ENCODE results near the gene PLEKHF1.
A peak's percentile ranks its signal among the peaks of the same experiment; 100 is the strongest.

PLEKHF1 gene

DNA sequence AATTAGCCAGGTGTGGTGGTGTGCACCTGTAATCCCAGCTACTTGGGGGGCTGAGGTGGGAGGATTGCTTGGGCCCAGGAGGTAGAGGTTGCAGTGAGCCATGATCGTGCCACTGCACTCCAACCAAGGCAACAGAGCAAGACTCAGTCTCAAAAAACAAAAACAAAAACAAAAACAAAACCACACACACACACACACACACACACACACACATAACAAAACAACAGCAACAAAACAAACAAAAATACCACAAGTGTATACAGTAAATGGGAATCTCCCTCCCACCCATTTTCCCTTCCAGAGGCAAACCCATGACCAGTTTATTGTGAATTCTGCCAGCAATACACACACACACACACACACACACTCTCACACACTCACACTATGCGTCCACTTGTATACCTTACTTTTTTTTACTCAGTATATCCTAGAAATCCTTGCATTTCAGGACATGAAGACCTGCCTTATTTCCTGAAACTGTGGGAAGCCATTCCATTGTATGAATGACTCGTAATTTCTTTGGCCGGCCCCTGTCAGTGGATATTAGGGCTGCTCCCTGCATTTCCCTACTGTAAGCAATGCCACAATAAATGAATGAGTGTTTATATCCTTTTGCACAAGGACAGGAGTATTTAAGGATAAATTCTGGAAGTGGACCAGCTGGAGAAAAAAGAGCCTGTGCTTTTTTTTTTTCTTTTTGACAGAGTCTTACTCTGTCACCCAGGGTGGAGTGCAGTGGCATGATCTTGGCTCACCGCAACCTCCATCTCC lies 6.9 kb upstream of the PLEKHF1 start:
- Histone ChIP-seq H3K27ac (ENCODE audit: low read depth, low read length) (no peak overlapping the region), H3K4me3 (ENCODE audit: low read depth in 1 of 2, low read length in 2 of 2) (no peak overlapping the region), H3K9me3 (ENCODE audit: low read length) (no peaks in the 10 kb centered on the region), H3K27me3 (ENCODE audit: control insufficient read depth in 1 of 2, insufficient read depth in 2 of 2, low read length in 2 of 2) (no peaks in the 10 kb centered on the region), H3K36me3 (ENCODE audit: insufficient read depth, low read length) (no peaks in the 10 kb centered on the region), H3K9ac (ENCODE audit: low read length) (no peak overlapping the region), H3K4me1 (ENCODE audit: insufficient read depth, low read length) (peaks cover 17% of the 10 kb centered on the region)

DNA sequence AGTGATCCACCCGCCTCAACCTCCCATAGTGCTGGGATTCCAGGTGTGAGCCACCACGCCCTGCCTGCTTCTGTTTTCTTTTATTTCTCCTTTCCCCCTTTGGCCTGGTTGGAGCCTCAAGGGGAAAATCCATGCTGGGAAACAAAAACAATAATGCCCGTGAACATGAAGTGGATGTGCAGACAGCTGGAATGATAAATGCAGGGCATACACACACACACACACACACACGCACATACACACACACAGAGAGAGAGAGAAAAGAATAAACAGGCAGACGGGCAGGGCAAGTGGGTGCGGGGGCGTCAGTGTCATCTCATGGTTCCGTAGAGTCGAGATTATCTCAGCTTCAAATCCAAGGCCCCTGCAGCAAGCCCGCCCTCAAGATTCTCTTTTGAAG lies 4.4 kb upstream of the PLEKHF1 start:
- no peaks in the 10 kb centered on the region for H3K9me3 ChIP-seq (ENCODE audit: low read length)
- no peak overlapping the region for H3K4me3 ChIP-seq (ENCODE audit: low read depth in 1 of 2, low read length in 2 of 2)
- H3K9ac ChIP-seq (ENCODE audit: low read length), result no peak overlapping the region
- no peak overlapping the region for H3K27ac ChIP-seq (ENCODE audit: low read depth, low read length)
- H3K4me1 ChIP-seq (ENCODE audit: insufficient read depth, low read length), result peaks cover 32% of the 10 kb centered on the region
- no peaks in the 10 kb centered on the region for H3K27me3 ChIP-seq (ENCODE audit: control insufficient read depth in 1 of 2, insufficient read depth in 2 of 2, low read length in 2 of 2)
- H3K36me3 ChIP-seq (ENCODE audit: insufficient read depth, low read length), result no peaks in the 10 kb centered on the region

DNA sequence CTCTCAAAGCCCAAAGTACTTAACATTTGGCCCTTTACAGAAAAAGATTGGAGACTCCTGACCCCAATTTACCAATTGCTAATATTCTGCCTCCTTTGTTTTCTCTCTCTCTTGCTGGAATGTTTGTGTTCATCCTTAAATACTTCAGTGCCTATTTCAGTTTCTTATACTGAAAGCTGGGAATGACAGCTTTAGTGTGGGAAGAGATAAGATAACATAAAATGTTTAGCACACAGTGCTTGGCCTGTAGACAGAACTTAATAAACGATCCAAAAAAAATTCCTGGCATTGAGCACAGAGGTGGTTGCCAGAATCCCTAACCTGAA lies 3.0 kb upstream of the PLEKHF1 start:
- no peaks in the 10 kb centered on the region for H3K36me3 ChIP-seq (ENCODE audit: insufficient read depth, low read length)
- no peaks in the 10 kb centered on the region for H3K9me3 ChIP-seq (ENCODE audit: low read length)
- H3K27ac ChIP-seq (ENCODE audit: low read depth, low read length), result peak overlapping the region; percentile 34
- no peaks in the 10 kb centered on the region for H3K27me3 ChIP-seq (ENCODE audit: control insufficient read depth in 1 of 2, insufficient read depth in 2 of 2, low read length in 2 of 2)
- no peak overlapping the region for H3K4me3 ChIP-seq (ENCODE audit: low read depth in 1 of 2, low read length in 2 of 2)
- peak overlapping the region; percentile 65 for H3K9ac ChIP-seq (ENCODE audit: low read length)
- peaks cover 41% of the 10 kb centered on the region for H3K4me1 ChIP-seq (ENCODE audit: insufficient read depth, low read length)

DNA sequence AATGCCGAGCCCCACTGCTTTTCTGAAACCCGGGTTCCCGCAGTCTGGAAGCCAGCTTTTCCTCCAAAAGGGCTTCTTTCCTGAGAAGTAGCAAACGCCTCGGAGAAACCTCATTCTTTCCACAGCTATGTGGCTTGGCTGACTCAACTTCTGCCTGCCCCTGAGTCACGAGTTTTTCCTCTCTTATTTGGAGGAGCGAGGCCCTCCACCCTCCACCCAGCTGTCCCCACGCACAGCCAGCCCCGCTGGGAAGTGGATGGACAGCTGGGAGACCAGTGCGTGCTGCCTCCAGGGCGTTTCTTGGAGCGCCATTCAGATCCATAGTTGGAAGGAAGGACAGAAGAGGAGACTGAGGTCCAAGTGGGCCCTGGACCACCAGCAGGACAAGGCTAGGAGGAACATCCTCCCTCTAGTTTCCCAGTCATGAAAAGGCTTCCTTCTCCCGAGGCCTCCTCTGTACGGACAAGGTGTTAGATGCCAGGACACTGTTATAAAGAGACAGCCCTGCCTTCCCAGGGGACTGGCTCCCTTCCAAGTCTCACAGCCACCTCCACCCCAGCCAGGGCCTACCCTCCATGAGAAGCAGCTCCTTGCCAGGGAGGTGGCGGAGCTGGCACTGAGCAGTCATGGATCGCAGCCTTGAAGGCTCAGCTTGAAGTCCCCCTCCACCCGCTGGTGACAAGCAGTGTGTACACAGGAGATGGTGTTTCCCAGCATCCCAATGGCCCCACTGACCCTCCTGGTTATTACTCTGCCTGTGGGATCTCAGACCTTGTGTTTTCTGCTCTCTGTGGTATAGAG lies 2.5 kb upstream of the PLEKHF1 start:
- H3K4me1 ChIP-seq (ENCODE audit: insufficient read depth, low read length), result peaks cover 46% of the 10 kb centered on the region
- peak overlapping the region; percentile 66 for H3K27ac ChIP-seq (ENCODE audit: low read depth, low read length)
- no peaks in the 10 kb centered on the region for H3K9me3 ChIP-seq (ENCODE audit: low read length)
- no peaks in the 10 kb centered on the region for H3K36me3 ChIP-seq (ENCODE audit: insufficient read depth, low read length)
- no peak overlapping the region for H3K4me3 ChIP-seq (ENCODE audit: low read depth in 1 of 2, low read length in 2 of 2)
- H3K27me3 ChIP-seq (ENCODE audit: control insufficient read depth in 1 of 2, insufficient read depth in 2 of 2, low read length in 2 of 2), result no peaks in the 10 kb centered on the region
- peak overlapping the region; percentile 65 for H3K9ac ChIP-seq (ENCODE audit: low read length)

DNA sequence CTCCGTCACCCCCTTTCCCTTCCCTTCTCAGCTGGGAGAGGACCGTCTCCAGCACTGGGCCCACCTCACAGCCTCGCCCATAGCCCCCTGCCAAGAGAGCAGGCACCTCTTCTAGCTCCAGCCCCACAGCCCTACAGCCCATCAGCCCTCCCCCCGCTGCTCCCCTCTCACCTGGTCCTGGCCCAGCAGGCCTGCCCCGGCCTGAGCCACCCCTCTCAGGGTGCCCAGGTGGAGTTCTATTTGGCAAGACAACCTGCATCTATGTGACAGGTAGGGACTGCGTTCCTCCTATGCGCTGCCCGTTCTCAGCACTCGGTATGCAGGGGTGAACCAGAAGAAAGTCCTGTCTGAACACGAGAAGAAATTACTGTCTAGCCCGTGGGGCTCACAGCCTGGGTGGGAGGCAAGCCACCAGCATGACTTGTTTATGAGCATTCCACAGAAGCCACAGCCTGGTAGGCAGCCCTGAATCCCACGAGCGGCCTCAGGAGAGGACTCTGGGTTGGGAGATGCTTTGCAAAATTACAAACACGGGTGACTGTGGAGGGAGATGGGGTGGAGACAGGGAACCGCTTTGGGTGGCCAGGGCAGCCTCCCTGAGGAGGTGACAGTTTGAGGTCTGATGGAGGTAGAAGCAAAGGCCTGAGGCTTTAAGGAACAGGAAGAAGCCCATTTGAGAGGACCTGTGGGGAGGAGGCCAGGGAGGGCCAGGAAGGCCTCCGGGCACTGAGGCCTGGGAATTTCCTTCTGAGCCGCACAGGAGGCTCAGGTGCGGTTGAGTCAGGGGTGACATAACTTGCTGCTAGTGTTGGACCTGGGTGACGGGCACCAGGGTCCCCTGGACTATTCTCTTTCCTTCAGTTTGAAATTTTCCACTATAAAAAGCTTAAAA lies 1.2 kb upstream of the PLEKHF1 start:
- no peaks in the 10 kb centered on the region for H3K36me3 ChIP-seq (ENCODE audit: insufficient read depth, low read length)
- no peaks in the 10 kb centered on the region for H3K9me3 ChIP-seq (ENCODE audit: low read length)
- H3K4me1 ChIP-seq (ENCODE audit: insufficient read depth, low read length), result peaks cover 49% of the 10 kb centered on the region
- no peak overlapping the region for H3K4me3 ChIP-seq (ENCODE audit: low read depth in 1 of 2, low read length in 2 of 2)
- no peak overlapping the region for H3K9ac ChIP-seq (ENCODE audit: low read length)
- H3K27me3 ChIP-seq (ENCODE audit: control insufficient read depth in 1 of 2, insufficient read depth in 2 of 2, low read length in 2 of 2), result no peaks in the 10 kb centered on the region
- peak overlapping the region; percentile 66 for H3K27ac ChIP-seq (ENCODE audit: low read depth, low read length)

DNA sequence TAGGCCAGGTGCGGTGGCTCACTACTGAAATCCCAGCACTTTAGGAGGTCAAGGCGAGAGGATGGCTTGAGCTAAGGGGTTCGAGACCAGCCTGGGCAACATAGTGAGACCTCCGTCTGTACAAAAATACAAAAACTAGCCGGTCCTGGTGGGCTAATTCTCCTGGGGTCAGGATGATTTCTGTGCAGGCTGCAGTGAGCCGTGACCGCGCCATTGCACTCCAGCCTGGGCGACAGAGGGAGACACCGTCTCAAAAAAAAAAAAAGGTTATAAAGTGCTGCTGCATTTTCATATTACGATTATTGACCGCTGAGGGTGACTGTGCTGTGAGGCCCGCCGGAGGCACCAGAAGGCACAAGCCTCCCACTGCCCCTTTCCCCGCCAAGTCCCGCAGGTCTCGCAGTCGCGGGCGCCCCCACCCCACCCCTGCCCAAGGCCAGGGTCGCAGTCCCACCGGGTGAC lies 477 bp upstream of the PLEKHF1 start:
- H3K27ac ChIP-seq (ENCODE audit: low read depth, low read length), result peak overlapping the region; percentile 73
- peak overlapping the region in 1 of 2 donors; percentile 80 for H3K4me3 ChIP-seq (ENCODE audit: low read depth in 1 of 2, low read length in 2 of 2)
- no peaks in the 10 kb centered on the region for H3K9me3 ChIP-seq (ENCODE audit: low read length)
- H3K4me1 ChIP-seq (ENCODE audit: insufficient read depth, low read length), result peaks cover 49% of the 10 kb centered on the region
- no peaks in the 10 kb centered on the region for H3K27me3 ChIP-seq (ENCODE audit: control insufficient read depth in 1 of 2, insufficient read depth in 2 of 2, low read length in 2 of 2)
- H3K9ac ChIP-seq (ENCODE audit: low read length), result no peak overlapping the region
- H3K36me3 ChIP-seq (ENCODE audit: insufficient read depth, low read length), result no peaks in the 10 kb centered on the region

- H3K27ac ChIP-seq (ENCODE audit: low read depth, low read length), result peak overlapping the region; percentile 73
- H3K9me3 ChIP-seq (ENCODE audit: low read length), result no peaks in the 10 kb centered on the region
- H3K9ac ChIP-seq (ENCODE audit: low read length), result peak overlapping the region; percentile 61
- peaks cover 52% of the 10 kb centered on the region for H3K4me1 ChIP-seq (ENCODE audit: insufficient read depth, low read length)
- no peaks in the 10 kb centered on the region for H3K27me3 ChIP-seq (ENCODE audit: control insufficient read depth in 1 of 2, insufficient read depth in 2 of 2, low read length in 2 of 2)
- H3K4me3 ChIP-seq (ENCODE audit: low read depth in 1 of 2, low read length in 2 of 2), result peak overlapping the region; percentile 80 to 83
- H3K36me3 ChIP-seq (ENCODE audit: insufficient read depth, low read length), result no peaks in the 10 kb centered on the region
Observed at GRCh38 chr19:29665826-29666577, 741 bp downstream of the PLEKHF1 start.

DNA sequence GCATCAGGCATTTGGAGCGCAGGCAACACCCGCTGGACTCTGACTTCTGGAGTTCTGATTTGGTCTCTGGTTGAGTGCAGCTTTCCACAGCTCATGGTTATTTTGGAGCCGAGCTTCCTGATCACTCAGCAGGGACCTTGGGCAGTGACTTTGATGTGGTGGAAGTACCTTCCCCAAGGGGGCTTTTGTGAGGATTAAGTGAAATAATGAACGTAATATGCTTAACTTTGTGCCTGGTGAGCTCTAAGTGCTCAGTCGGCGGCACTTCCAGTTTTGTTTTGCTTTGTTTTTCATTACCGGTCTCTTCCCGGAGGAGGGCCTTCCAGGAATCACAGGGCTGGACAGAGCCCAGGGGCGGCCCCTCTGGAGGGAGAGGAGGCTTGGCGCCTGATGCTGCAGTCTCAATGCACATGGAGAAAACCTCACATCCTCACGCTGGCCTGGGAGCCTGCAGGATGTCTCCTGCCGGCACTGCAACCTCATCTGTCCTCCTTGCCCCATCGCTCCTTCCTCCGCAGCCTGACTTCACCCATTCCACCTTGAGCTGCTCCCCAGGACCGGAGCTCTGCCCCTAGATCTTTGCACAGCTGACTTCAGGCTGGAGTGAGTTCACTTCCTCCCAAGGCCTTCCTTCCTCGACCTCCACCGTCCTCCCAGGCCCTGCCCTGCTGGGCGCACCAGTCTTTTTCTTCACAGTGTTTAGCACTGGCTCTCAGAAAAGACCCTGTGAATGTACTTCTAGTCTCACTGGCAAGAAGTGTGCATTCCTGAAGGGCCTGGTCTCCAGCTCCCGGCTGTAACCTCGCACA lies 1.5 kb downstream of the PLEKHF1 start:
- H3K4me1 ChIP-seq (ENCODE audit: insufficient read depth, low read length), result peaks cover 59% of the 10 kb centered on the region

GRCh38 chr19:29667387-29667783 lies 2.1 kb downstream of the PLEKHF1 start:
- Histone ChIP-seq H3K4me1 (ENCODE audit: insufficient read depth, low read length) (peaks cover 59% of the 10 kb centered on the region), H3K9me3 (ENCODE audit: low read length) (no peaks in the 10 kb centered on the region), H3K27ac (ENCODE audit: low read depth, low read length) (peak overlapping the region; percentile 65), H3K36me3 (ENCODE audit: insufficient read depth, low read length) (no peaks in the 10 kb centered on the region), H3K27me3 (ENCODE audit: control insufficient read depth in 1 of 2, insufficient read depth in 2 of 2, low read length in 2 of 2) (no peaks in the 10 kb centered on the region), H3K4me3 (ENCODE audit: low read depth in 1 of 2, low read length in 2 of 2) (peak overlapping the region in 1 of 2 donors; percentile 83), H3K9ac (ENCODE audit: low read length) (no peak overlapping the region)

More for the DNA sequence above, 1.5 kb downstream of the PLEKHF1 start:
- Histone ChIP-seq H3K9me3 (ENCODE audit: low read length) (no peaks in the 10 kb centered on the region), H3K4me3 (ENCODE audit: low read depth in 1 of 2, low read length in 2 of 2) (peak overlapping the region; percentile 80 to 83), H3K27me3 (ENCODE audit: control insufficient read depth in 1 of 2, insufficient read depth in 2 of 2, low read length in 2 of 2) (no peaks in the 10 kb centered on the region), H3K27ac (ENCODE audit: low read depth, low read length) (peak overlapping the region; percentile 73), H3K36me3 (ENCODE audit: insufficient read depth, low read length) (no peaks in the 10 kb centered on the region), H3K9ac (ENCODE audit: low read length) (peak overlapping the region; percentile 61)

DNA sequence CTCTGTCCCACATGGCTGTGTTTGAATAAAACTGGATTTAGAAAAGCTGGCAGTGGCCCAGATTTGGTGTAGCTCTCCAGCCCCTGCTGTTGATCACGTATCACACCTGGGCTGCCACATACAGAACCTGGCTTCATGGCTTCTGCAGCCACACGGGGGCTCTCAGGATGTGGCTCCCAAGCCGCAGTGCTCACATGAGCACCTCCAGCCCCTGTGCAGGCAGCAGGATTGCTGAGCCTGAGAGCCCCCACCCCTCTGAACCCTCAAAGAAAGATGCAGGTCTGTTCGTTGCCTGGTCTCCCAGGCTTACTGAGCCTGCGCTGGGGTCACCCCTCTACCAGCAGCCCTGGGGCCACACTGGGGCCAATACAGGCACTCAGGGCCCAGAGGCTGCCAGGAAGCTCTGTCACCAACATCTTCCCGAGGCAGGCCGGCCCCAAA lies 2.7 kb downstream of the PLEKHF1 start:
- no peaks in the 10 kb centered on the region for H3K27me3 ChIP-seq (ENCODE audit: control insufficient read depth in 1 of 2, insufficient read depth in 2 of 2, low read length in 2 of 2)
- no peaks in the 10 kb centered on the region for H3K9me3 ChIP-seq (ENCODE audit: low read length)
- no peak overlapping the region for H3K27ac ChIP-seq (ENCODE audit: low read depth, low read length)
- H3K9ac ChIP-seq (ENCODE audit: low read length), result no peak overlapping the region
- no peaks in the 10 kb centered on the region for H3K36me3 ChIP-seq (ENCODE audit: insufficient read depth, low read length)
- H3K4me1 ChIP-seq (ENCODE audit: insufficient read depth, low read length), result peaks cover 54% of the 10 kb centered on the region
- no peak overlapping the region for H3K4me3 ChIP-seq (ENCODE audit: low read depth in 1 of 2, low read length in 2 of 2)
